Tibial artery (tissue), 4 donors: ENCODE results near the gene BTN1A1.

Experiments
- DNase-seq, 2 donors: peaks; one replicate each; pipeline ENCODE4 v3.0.0-alpha.2; 2019
- H3K27ac ChIP-seq, 2 donors: fragments of 200-600 bp; sonication (generic) in 1 of 2; 1 replicate in 1 of 2; 2 replicates in 1 of 2; pipeline ENCODE4 v1.5.1; 2018 to 2019; ENCODE audit warnings: mild to moderate bottlenecking in 1 of 2
- H3K27me3 ChIP-seq, 2 donors: fragments of 200-600 bp; sonication (generic) in 1 of 2; one replicate each; pipeline versions ENCODE4 v1.5.1 to v1.6.0; 2016 to 2019
- H3K36me3 ChIP-seq, 3 donors: fragments of 200-600 bp; sonication (generic) in 2 of 3; one replicate each; pipeline ENCODE4 v1.5.1; 2016 to 2019; ENCODE audit warnings: mild to moderate bottlenecking in 2 of 3
- H3K4me1 ChIP-seq, 4 donors: fragments of 200-600 bp; sonication (generic) in 2 of 4; 1 replicate in 3 of 4; 2 replicates in 1 of 4; pipeline ENCODE4 v1.5.1; 2016 to 2019
- H3K4me3 ChIP-seq, 2 donors: fragments of 200-600 bp; sonication (generic) in 1 of 2; 1 replicate in 1 of 2; 2 replicates in 1 of 2; pipeline ENCODE4 v1.5.1; 2018 to 2019; ENCODE audit warnings: mild to moderate bottlenecking in 2 of 2
- H3K9me3 ChIP-seq, 3 donors: fragments of 200-600 bp; sonication (generic) in 1 of 3; one replicate each; pipeline ENCODE4 v1.5.1; 2016 to 2019
- CTCF ChIP-seq, 2 experiments: fragments of 200-600 bp in 1 of 2; fragments of 450-650 bp in 1 of 2; IDR thresholded peaks; one replicate each; pipeline ENCODE4 v1.5.1; 2017 to 2019; ENCODE audit warnings: antibody characterized with exemption in 2 of 2, mild to moderate bottlenecking in 1 of 2, moderate library complexity in 1 of 2
- intact Hi-C: fragments of 100-400 bp; cut with DNase I; formaldehyde crosslinking; loops from one replicate; pipeline ENCODE4 v1.15.0; 2023; ENCODE audit warnings: low total_unique reads

Gene BTN1A1

GRCh38 chr6:26537160-26537845, 37.2 kb downstream of the BTN1A1 start:
- Histone ChIP-seq H3K4me3 (peak overlapping the region; percentile 75 to 86), H3K9me3 (no peaks in the 10 kb centered on the region), H3K27ac (peak overlapping the region; percentile 94 to 95), H3K4me1 (peaks cover 0 to 57% (median 25%) of the 10 kb centered on the region in 4 donors), H3K27me3 (no peaks in the 10 kb centered on the region), H3K36me3 (peaks cover 0 to 5% (median 5%) of the 10 kb centered on the region in 3 donors)
- DNase-seq, result peak; percentile 93 to 97
- intact Hi-C loops, result loop anchor here (2.0 to 10.0 kb wide), 2 partner anchors 17 to 937 kb away; partner anchors contain the start of gene ZNF184
- TF ChIP-seq CTCF (IDR thresholded peaks at IDR 0.05), result peak in 1 of 2 experiments; percentile 14

- TF ChIP-seq CTCF (IDR thresholded peaks at IDR 0.05), result no peak
- peaks cover 5 to 12% (median 5%) of the 10 kb centered on the region in 3 donors for H3K36me3 ChIP-seq
- no peaks in the 10 kb centered on the region for H3K27me3 ChIP-seq
- H3K27ac ChIP-seq, result peak within 1 kb of the TSS; percentile 94 to 95
- intact Hi-C loops, result loop anchor here (2.0 to 10.0 kb wide), 2 partner anchors 17 to 937 kb away; partner anchors contain the start of gene ZNF184
- H3K4me3 ChIP-seq, result peak within 1 kb of the TSS; percentile 75 to 86
- H3K4me1 ChIP-seq, result peaks cover 0 to 57% (median 25%) of the 10 kb centered on the region in 4 donors
- DNase-seq, result peak; percentile 78 to 89
- no peaks in the 10 kb centered on the region for H3K9me3 ChIP-seq
These were observed 37.9 kb downstream of the BTN1A1 start, which contains the start of gene HMGN4 for GRCh38 chr6:26537846-26538571. HMGN4 (plus strand) TSS chr6:26538366; CDS start chr6:26545207, 6,841 bp downstream.

GRCh38 chr6:26538572-26538902, 38.4 kb downstream of the BTN1A1 start:
- Histone ChIP-seq H3K4me1 (peaks cover 0 to 54% (median 25%) of the 10 kb centered on the region in 4 donors), H3K27ac (peak overlapping the region; percentile 94 to 95), H3K27me3 (no peaks in the 10 kb centered on the region), H3K9me3 (no peaks in the 10 kb centered on the region), H3K4me3 (peak overlapping the region; percentile 75 to 86), H3K36me3 (peaks cover 5 to 13% (median 8%) of the 10 kb centered on the region in 3 donors)
- DNase-seq, result no peak
- intact Hi-C loops, result loop anchor here (10.0 kb wide), 1 partner anchor 936 kb away; the partner anchor contains the start of gene ZNF184
- TF ChIP-seq CTCF (IDR thresholded peaks at IDR 0.05), result no peak

- peak overlapping the region; percentile 94 to 95 for H3K27ac ChIP-seq
- intact Hi-C loops, result loop anchor here (10.0 kb wide), 1 partner anchor 936 kb away; the partner anchor contains the start of gene ZNF184
- DNase-seq, result no peak
- H3K27me3 ChIP-seq, result no peaks in the 10 kb centered on the region
- no peaks in the 10 kb centered on the region for H3K9me3 ChIP-seq
- H3K4me3 ChIP-seq, result peak overlapping the region; percentile 75 to 86
- H3K36me3 ChIP-seq, result peaks cover 5 to 14% (median 10%) of the 10 kb centered on the region in 3 donors
- peaks cover 0 to 52% (median 25%) of the 10 kb centered on the region in 4 donors for H3K4me1 ChIP-seq
- TF ChIP-seq CTCF (IDR thresholded peaks at IDR 0.05), result no peak
These were observed 39.0 kb downstream of the BTN1A1 start for GRCh38 chr6:26539071-26539615.

GRCh38 chr6:26541579-26541978, 41.5 kb downstream of the BTN1A1 start:
- H3K9me3 ChIP-seq, result no peaks in the 10 kb centered on the region
- no peak for DNase-seq
- H3K4me1 ChIP-seq, result peaks cover 0 to 29% (median 14%) of the 10 kb centered on the region in 4 donors
- intact Hi-C loops, result no loop called here
- H3K27me3 ChIP-seq, result no peaks in the 10 kb centered on the region
- H3K36me3 ChIP-seq, result peaks cover 26 to 36% (median 30%) of the 10 kb centered on the region in 3 donors
- no peak overlapping the region for H3K27ac ChIP-seq
- TF ChIP-seq CTCF (IDR thresholded peaks at IDR 0.05), result no peak
- H3K4me3 ChIP-seq, result no peak overlapping the region
